ENCODE measurements around the gene WDR41.

WDR41 gene

DNA sequence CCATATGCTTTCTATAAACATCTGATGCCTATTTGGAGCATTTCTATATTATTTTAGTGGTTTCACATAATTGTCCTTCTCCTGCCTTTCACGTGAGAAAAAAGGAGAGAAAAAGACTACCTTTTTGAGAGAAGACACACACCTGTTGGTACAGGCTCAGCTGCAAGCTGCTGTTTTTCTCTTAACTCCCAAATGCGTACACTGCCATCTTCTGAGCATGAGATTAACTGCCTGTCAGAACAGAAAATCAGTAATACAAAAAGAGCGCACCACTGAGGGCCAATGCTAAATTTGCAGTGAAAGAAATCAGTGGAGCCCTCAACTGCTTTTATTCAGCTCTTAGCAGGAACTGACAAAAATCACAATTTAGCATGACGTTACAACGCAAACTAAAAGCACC lies 54.9 kb downstream of the WDR41 start:
- ATAC-seq, result no peak
- TF ChIP-seq SNAI2 (CRISPR knock-in tag; IDR thresholded peaks at IDR 0.05), result no peak
- no peak for TF ChIP-seq BACH2 (CRISPR knock-in tag; IDR thresholded peaks at IDR 0.05; ENCODE audit: borderline replicate concordance)
- no peak for TF ChIP-seq ZNF8 (CRISPR knock-in tag; IDR thresholded peaks at IDR 0.05)
- TF ChIP-seq CSDC2 (CRISPR knock-in tag; IDR thresholded peaks at IDR 0.05), result no peak
- TF ChIP-seq ZFP30 (CRISPR knock-in tag; IDR thresholded peaks at IDR 0.05), result no peak
- no peak for TF ChIP-seq ARNTL (CRISPR knock-in tag; IDR thresholded peaks at IDR 0.05; ENCODE audit: borderline replicate concordance, low read depth)
- TF ChIP-seq ZNF70 (CRISPR knock-in tag; IDR thresholded peaks at IDR 0.05), result no peak
- no peak for TF ChIP-seq RARB (CRISPR knock-in tag; IDR thresholded peaks at IDR 0.05)

DNA sequence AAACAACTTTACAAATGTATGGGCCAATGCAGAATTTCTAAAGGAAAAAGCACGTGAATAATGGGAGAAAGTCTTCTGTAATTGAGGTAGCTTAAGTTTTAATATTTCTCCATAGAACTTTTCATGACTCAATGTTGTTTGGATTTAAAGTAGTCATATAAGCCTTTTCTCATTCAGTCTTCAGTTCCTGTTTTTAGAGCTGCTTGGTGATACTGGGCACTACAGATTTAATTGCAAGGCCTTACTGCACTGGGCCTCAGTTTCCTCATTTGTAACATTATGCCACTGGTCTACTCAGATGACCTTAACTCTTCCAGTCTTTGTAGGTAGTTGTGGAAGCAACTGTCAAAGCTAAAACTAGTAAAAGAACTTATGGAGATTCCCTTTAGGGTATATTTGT lies 60.4 kb downstream of the WDR41 start:
- ATAC-seq, result no peak
- TF ChIP-seq, protein P1, sequence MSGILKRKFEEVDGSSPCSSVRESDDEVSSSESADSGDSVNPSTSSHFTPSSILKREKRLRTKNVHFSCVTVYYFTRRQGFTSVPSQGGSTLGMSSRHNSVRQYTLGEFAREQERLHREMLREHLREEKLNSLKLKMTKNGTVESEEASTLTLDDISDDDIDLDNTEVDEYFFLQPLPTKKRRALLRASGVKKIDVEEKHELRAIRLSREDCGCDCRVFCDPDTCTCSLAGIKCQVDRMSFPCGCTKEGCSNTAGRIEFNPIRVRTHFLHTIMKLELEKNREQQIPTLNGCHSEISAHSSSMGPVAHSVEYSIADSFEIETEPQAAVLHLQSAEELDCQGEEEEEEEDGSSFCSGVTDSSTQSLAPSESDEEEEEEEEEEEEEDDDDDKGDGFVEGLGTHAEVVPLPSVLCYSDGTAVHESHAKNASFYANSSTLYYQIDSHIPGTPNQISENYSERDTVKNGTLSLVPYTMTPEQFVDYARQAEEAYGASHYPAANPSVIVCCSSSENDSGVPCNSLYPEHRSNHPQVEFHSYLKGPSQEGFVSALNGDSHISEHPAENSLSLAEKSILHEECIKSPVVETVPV (CRISPR knock-in tag; IDR thresholded peaks at IDR 0.05), result no peak
- TF ChIP-seq ZC3H10 (CRISPR knock-in tag; IDR thresholded peaks at IDR 0.05), result no peak
- TF ChIP-seq, protein P2, sequence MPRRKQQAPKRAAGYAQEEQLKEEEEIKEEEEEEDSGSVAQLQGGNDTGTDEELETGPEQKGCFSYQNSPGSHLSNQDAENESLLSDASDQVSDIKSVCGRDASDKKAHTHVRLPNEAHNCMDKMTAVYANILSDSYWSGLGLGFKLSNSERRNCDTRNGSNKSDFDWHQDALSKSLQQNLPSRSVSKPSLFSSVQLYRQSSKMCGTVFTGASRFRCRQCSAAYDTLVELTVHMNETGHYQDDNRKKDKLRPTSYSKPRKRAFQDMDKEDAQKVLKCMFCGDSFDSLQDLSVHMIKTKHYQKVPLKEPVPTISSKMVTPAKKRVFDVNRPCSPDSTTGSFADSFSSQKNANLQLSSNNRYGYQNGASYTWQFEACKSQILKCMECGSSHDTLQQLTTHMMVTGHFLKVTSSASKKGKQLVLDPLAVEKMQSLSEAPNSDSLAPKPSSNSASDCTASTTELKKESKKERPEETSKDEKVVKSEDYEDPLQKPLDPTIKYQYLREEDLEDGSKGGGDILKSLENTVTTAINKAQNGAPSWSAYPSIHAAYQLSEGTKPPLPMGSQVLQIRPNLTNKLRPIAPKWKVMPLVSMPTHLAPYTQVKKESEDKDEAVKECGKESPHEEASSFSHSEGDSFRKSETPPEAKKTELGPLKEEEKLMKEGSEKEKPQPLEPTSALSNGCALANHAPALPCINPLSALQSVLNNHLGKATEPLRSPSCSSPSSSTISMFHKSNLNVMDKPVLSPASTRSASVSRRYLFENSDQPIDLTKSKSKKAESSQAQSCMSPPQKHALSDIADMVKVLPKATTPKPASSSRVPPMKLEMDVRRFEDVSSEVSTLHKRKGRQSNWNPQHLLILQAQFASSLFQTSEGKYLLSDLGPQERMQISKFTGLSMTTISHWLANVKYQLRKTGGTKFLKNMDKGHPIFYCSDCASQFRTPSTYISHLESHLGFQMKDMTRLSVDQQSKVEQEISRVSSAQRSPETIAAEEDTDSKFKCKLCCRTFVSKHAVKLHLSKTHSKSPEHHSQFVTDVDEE (CRISPR knock-in tag; IDR thresholded peaks at IDR 0.05), result no peak
- TF ChIP-seq, protein P3, sequence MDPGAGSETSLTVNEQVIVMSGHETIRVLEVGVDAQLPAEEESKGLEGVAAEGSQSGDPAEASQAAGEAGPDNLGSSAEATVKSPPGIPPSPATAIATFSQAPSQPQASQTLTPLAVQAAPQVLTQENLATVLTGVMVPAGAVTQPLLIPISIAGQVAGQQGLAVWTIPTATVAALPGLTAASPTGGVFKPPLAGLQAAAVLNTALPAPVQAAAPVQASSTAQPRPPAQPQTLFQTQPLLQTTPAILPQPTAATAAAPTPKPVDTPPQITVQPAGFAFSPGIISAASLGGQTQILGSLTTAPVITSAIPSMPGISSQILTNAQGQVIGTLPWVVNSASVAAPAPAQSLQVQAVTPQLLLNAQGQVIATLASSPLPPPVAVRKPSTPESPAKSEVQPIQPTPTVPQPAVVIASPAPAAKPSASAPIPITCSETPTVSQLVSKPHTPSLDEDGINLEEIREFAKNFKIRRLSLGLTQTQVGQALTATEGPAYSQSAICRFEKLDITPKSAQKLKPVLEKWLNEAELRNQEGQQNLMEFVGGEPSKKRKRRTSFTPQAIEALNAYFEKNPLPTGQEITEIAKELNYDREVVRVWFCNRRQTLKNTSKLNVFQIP (CRISPR knock-in tag; IDR thresholded peaks at IDR 0.05; ENCODE audit: borderline replicate concordance, low read depth), result no peak
- TF ChIP-seq ISL1 (CRISPR knock-in tag; IDR thresholded peaks at IDR 0.05), result no peak
- TF ChIP-seq ARNTL (CRISPR knock-in tag; IDR thresholded peaks at IDR 0.05; ENCODE audit: borderline replicate concordance, low read depth), result no peak
- no peak for TF ChIP-seq OSR1 (CRISPR knock-in tag; IDR thresholded peaks at IDR 0.05)
- TF ChIP-seq, protein P4, sequence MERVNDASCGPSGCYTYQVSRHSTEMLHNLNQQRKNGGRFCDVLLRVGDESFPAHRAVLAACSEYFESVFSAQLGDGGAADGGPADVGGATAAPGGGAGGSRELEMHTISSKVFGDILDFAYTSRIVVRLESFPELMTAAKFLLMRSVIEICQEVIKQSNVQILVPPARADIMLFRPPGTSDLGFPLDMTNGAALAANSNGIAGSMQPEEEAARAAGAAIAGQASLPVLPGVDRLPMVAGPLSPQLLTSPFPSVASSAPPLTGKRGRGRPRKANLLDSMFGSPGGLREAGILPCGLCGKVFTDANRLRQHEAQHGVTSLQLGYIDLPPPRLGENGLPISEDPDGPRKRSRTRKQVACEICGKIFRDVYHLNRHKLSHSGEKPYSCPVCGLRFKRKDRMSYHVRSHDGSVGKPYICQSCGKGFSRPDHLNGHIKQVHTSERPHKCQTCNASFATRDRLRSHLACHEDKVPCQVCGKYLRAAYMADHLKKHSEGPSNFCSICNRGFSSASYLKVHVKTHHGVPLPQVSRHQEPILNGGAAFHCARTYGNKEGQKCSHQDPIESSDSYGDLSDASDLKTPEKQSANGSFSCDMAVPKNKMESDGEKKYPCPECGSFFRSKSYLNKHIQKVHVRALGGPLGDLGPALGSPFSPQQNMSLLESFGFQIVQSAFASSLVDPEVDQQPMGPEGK (CRISPR knock-in tag; IDR thresholded peaks at IDR 0.05; ENCODE audit: borderline replicate concordance), result no peak
- TF ChIP-seq RARB (CRISPR knock-in tag; IDR thresholded peaks at IDR 0.05), result no peak
- TF ChIP-seq, protein P5, sequence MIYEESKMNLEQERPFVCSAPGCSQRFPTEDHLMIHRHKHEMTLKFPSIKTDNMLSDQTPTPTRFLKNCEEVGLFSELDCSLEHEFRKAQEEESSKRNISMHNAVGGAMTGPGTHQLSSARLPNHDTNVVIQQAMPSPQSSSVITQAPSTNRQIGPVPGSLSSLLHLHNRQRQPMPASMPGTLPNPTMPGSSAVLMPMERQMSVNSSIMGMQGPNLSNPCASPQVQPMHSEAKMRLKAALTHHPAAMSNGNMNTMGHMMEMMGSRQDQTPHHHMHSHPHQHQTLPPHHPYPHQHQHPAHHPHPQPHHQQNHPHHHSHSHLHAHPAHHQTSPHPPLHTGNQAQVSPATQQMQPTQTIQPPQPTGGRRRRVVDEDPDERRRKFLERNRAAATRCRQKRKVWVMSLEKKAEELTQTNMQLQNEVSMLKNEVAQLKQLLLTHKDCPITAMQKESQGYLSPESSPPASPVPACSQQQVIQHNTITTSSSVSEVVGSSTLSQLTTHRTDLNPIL (CRISPR knock-in tag; IDR thresholded peaks at IDR 0.05; ENCODE audit: low read depth), result no peak
- no peak for TF ChIP-seq SNAI2 (CRISPR knock-in tag; IDR thresholded peaks at IDR 0.05)
- no peak for TF ChIP-seq BACH2 (CRISPR knock-in tag; IDR thresholded peaks at IDR 0.05; ENCODE audit: borderline replicate concordance)
- TF ChIP-seq CSDC2 (CRISPR knock-in tag; IDR thresholded peaks at IDR 0.05), result no peak
- no peak for TF ChIP-seq ZNF565 (CRISPR knock-in tag; conservative IDR thresholded peaks at IDR 0.05; ENCODE audit: low read depth)
- no peak for TF ChIP-seq ZFP3 (CRISPR knock-in tag; IDR thresholded peaks at IDR 0.05)

DNA sequence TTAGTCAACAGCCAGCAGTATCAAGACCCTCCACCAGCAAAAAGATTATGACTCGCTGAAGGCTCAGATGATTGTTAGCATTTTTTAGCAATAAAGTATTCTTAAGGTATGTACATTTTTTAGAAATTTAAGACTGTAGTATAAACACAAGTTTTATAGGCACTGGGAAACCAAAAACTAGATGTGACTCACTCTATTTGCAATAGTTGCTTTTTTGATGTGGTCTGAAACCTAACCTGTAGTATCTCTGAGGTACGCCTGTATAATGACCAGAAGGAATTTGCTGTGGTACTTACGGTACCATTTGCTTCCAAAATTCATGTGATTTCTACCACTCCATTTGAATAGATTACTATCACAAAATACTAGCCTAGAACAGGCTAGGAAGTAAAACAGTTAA lies 60.8 kb downstream of the WDR41 start:
- no peak for ATAC-seq
- TF ChIP-seq ZNF8 (CRISPR knock-in tag; IDR thresholded peaks at IDR 0.05) (no peak), TOX (CRISPR knock-in tag; IDR thresholded peaks at IDR 0.05; ENCODE audit: borderline replicate concordance) (no peak), ISL1 (CRISPR knock-in tag; IDR thresholded peaks at IDR 0.05) (no peak), GLIS3 (CRISPR knock-in tag; IDR thresholded peaks at IDR 0.05) (no peak), ZNF565 (CRISPR knock-in tag; conservative IDR thresholded peaks at IDR 0.05; ENCODE audit: low read depth) (no peak), CSDC2 (CRISPR knock-in tag; IDR thresholded peaks at IDR 0.05) (no peak), ZFP30 (CRISPR knock-in tag; IDR thresholded peaks at IDR 0.05) (no peak), BACH2 (CRISPR knock-in tag; IDR thresholded peaks at IDR 0.05; ENCODE audit: borderline replicate concordance) (no peak), SNAI2 (CRISPR knock-in tag; IDR thresholded peaks at IDR 0.05) (no peak), PPARA (CRISPR knock-in tag; IDR thresholded peaks at IDR 0.05; ENCODE audit: borderline replicate concordance) (no peak), OSR1 (CRISPR knock-in tag; IDR thresholded peaks at IDR 0.05) (no peak), ARNTL (CRISPR knock-in tag; IDR thresholded peaks at IDR 0.05; ENCODE audit: borderline replicate concordance, low read depth) (no peak), ZC3H10 (CRISPR knock-in tag; IDR thresholded peaks at IDR 0.05) (no peak)
- TF ChIP-seq, protein P5 (CRISPR knock-in tag; IDR thresholded peaks at IDR 0.05; ENCODE audit: low read depth), result no peak
- TF ChIP-seq, protein P2 (CRISPR knock-in tag; IDR thresholded peaks at IDR 0.05), result no peak
- TF ChIP-seq, protein P3 (CRISPR knock-in tag; IDR thresholded peaks at IDR 0.05; ENCODE audit: borderline replicate concordance, low read depth), result no peak

All from SK-N-SH treated with all-trans-retinoic acid at 6 μM for 48 hours (cell line).